HCT116 (cell line): ENCODE measurements around the gene KLHL25. TPM values are rescaled to one million over a fixed set of nuclear protein-coding genes. Genes with fewer than 3 reads are reported as not detected.

ENCODE experiments used
- ATAC-seq: fragments of 200-7000 bp; cut with Tn5 transposase; 2 replicates; pipeline ENCODE4 v1.9.1; 2020; ENCODE audit warnings: mild to moderate bottlenecking, moderate library complexity
- BruUV-seq: library from RNA; stranded (reverse); fragments of 400-500 nt; replicated peaks from 2 replicates; lab custom pipeline; 2021; lab: Mats Ljungman, UMichigan
- CTCF ChIA-PET: fragments of 300-600 bp; sonication (Branson Sonifier 250); formaldehyde crosslinking; loops from one replicate; lab custom pipeline; 2021; ENCODE audit warnings: antibody characterized with exemption; lab: Charles Lee
- POLR2A ChIA-PET: fragments of 300-600, 350-600 bp; sonication (Branson Sonifier 250); formaldehyde crosslinking; loops from one replicate; lab custom pipeline; 2021; ENCODE audit warnings: antibody characterized with exemption; lab: Charles Lee
- RAD21 ChIA-PET, 2 experiments: fragments of 300-600 bp; sonication (Branson Sonifier 250); formaldehyde crosslinking; loops; one replicate each; lab custom pipeline; 2023; ENCODE audit warnings: low total read pairs in 2 of 2; ENCODE audit not compliant: uncharacterized antibody in 2 of 2, unreplicated experiment in 2 of 2, low non-redundant PET in 1 of 2; lab: Charles Lee
- DNase-seq: peaks from one replicate; pipeline ENCODE4 v3.0.0-alpha.2; 2010; ENCODE audit warnings: low read depth, low spot score
- H2AFZ ChIP-seq: fragments of 200-600 bp; shearing (Covaris generic), sonication (generic); 2 replicates; pipeline ENCODE4 v1.6.1; 2017; ENCODE audit warnings: low read depth, mixed run types, mixed read lengths, antibody characterized with exemption, low read length; ENCODE audit not compliant: poor library complexity, severe bottlenecking
- H3K27ac ChIP-seq: 2 replicates; pipeline ENCODE4 v1.5.1; 2012; ENCODE audit warnings: low read depth, low read length
- H3K27me3 ChIP-seq: fragments of 200-600 bp; sonication (generic); 2 replicates; pipeline ENCODE4 v1.6.1; 2016; ENCODE audit warnings: mixed run types, low read length, mixed read lengths; ENCODE audit not compliant: insufficient read depth
- H3K36me3 ChIP-seq, 2 experiments: fragments of 200-500 bp in 1 of 2; fragments of 200-600 bp in 1 of 2; sonication (Bioruptor generic) in 1 of 2; sonication (generic) in 1 of 2; 2 replicates each; pipeline versions ENCODE4 v1.5.1 to v1.6.1; 2014 to 2016; ENCODE audit warnings: low read length in 2 of 2, inconsistent platforms in 1 of 2, mixed read lengths in 1 of 2, mixed run types in 1 of 2; ENCODE audit not compliant: insufficient read depth in 2 of 2, control insufficient read depth in 1 of 2
- H3K4me1 ChIP-seq, 2 experiments: fragments of 200-600 bp in 1 of 2; sonication (generic) in 1 of 2; 2 replicates each; pipeline versions ENCODE4 v1.5.1 to v1.6.1; 2012 to 2017; ENCODE audit warnings: low read length in 2 of 2, inconsistent platforms in 1 of 2, mild to moderate bottlenecking in 1 of 2, mixed read lengths in 1 of 2, mixed run types in 1 of 2, moderate library complexity in 1 of 2; ENCODE audit not compliant: insufficient read depth in 2 of 2, control insufficient read depth in 1 of 2
- H3K4me2 ChIP-seq: fragments of 200-600 bp; sonication (generic); 2 replicates; pipeline ENCODE4 v1.6.1; 2017; ENCODE audit warnings: mixed run types, low read length, mixed read lengths
- H3K4me3 ChIP-seq, 2 experiments: fragments of 200-600 bp in 1 of 2; sonication (generic) in 1 of 2; replicated peaks in 1 of 2; 2 replicates each; pipeline ENCODE4 v1.5.1; 2011 to 2016; ENCODE audit warnings: low read length in 2 of 2, control low read depth in 1 of 2, low read depth in 1 of 2, mild to moderate bottlenecking in 1 of 2, mixed read lengths in 1 of 2, mixed run types in 1 of 2
- H3K79me2 ChIP-seq: fragments of 200-600 bp; sonication (generic); 2 replicates; pipeline ENCODE4 v1.6.1; 2017; ENCODE audit warnings: mild to moderate bottlenecking, mixed run types, low read length, moderate library complexity, mixed read lengths; ENCODE audit not compliant: insufficient read depth
- H3K9ac ChIP-seq: fragments of 200-600 bp; sonication (generic); 2 replicates; pipeline ENCODE4 v1.6.1; 2016; ENCODE audit warnings: low read length, mixed read lengths
- H3K9me2 ChIP-seq: fragments of 200-600 bp; sonication (generic), shearing (Covaris generic); 2 replicates; pipeline ENCODE4 v1.6.1; 2017; ENCODE audit warnings: mixed run types, mild to moderate bottlenecking, moderate library complexity; ENCODE audit not compliant: insufficient read depth
- H3K9me3 ChIP-seq, 2 experiments: fragments of 200-500 bp in 1 of 2; fragments of 200-600 bp in 1 of 2; sonication (Bioruptor generic) in 1 of 2; sonication (generic) in 1 of 2; 2 replicates each; pipeline ENCODE4 v1.6.1; 2014 to 2017; ENCODE audit warnings: low read length in 2 of 2, mixed read lengths in 2 of 2, inconsistent platforms in 1 of 2, low read depth in 1 of 2, mild to moderate bottlenecking in 1 of 2, mixed run types in 1 of 2, moderate library complexity in 1 of 2; ENCODE audit not compliant: control insufficient read depth in 1 of 2, insufficient read depth in 1 of 2
- H4K20me1 ChIP-seq: fragments of 200-600 bp; sonication (generic), shearing (Covaris generic); 2 replicates; pipeline ENCODE4 v1.6.1; 2017; ENCODE audit warnings: mixed run types, mild to moderate bottlenecking, moderate library complexity; ENCODE audit not compliant: insufficient read depth
- EGR1 ChIP-seq: IDR thresholded peaks from 2 replicates; pipeline ENCODE4 v1.6.1; 2012; ENCODE audit warnings: low read depth
- ELF1 ChIP-seq: IDR thresholded peaks from 2 replicates; pipeline ENCODE4 v1.6.1; 2012; ENCODE audit warnings: low read depth, borderline replicate concordance
- EZH2 ChIP-seq: fragments of 200-600 bp; sonication (generic); IDR thresholded peaks from 2 replicates; pipeline ENCODE4 v1.6.1; 2017; ENCODE audit warnings: antibody characterized with exemption, mixed run types
- EZH2phosphoT487 ChIP-seq: fragments of 200-600 bp; IDR thresholded peaks from 2 replicates; pipeline ENCODE4 v1.6.1; 2018; ENCODE audit warnings: antibody characterized with exemption, borderline replicate concordance
- FOSL1 ChIP-seq: IDR thresholded peaks from 2 replicates; pipeline ENCODE4 v1.6.1; 2012; ENCODE audit warnings: low read depth
- JUND ChIP-seq: IDR thresholded peaks from 2 replicates; pipeline ENCODE4 v1.6.1; 2012
- POLR2A ChIP-seq: IDR thresholded peaks from 2 replicates; pipeline ENCODE4 v1.7.0; 2011; ENCODE audit warnings: borderline replicate concordance; ENCODE audit not compliant: insufficient read depth, insufficient read length; ENCODE audit errors: extremely low read depth
- POLR2AphosphoS5 ChIP-seq: IDR thresholded peaks from 2 replicates; pipeline ENCODE4 v1.6.1; 2011; ENCODE audit warnings: mild to moderate bottlenecking, low read depth, low read length, moderate library complexity
- RAD21 ChIP-seq: IDR thresholded peaks from 2 replicates; pipeline ENCODE4 v1.6.1; 2012; ENCODE audit warnings: low read depth, mild to moderate bottlenecking
- SP1 ChIP-seq: IDR thresholded peaks from 2 replicates; pipeline ENCODE4 v1.6.1; 2012; ENCODE audit warnings: low read depth
- TCF7L2 ChIP-seq: IDR thresholded peaks from 2 replicates; pipeline ENCODE4 v1.7.0; 2011; ENCODE audit warnings: borderline replicate concordance, inconsistent platforms; ENCODE audit not compliant: insufficient read depth, insufficient read length; ENCODE audit errors: extremely low read depth
- ZFX ChIP-seq: fragments of 450-650 bp; IDR thresholded peaks from 2 replicates; pipeline ENCODE4 v1.6.1; 2017
- intact Hi-C: fragments of 100-400 bp; cut with micrococcal nuclease; formaldehyde crosslinking; loops from 2 replicates; pipeline ENCODE4 v1.10.0; 2022
- total RNA-seq: library from RNA; stranded (reverse); gene quantifications from one replicate; pipeline ENCODE4 v1.2.1, GENCODE V29; 2021; ENCODE audit not compliant: unreplicated experiment
- TF ChIP-seq, protein P1 (sequence below): IDR thresholded peaks from 2 replicates; pipeline ENCODE4 v1.6.1; 2012
- TF ChIP-seq, protein P2 (sequence below): IDR thresholded peaks from 2 replicates; pipeline ENCODE4 v1.6.1; 2012; ENCODE audit warnings: low read depth

Gene KLHL25
- total RNA-seq, 1 experiment from 2014 or later = 5.3 TPM

DNA sequence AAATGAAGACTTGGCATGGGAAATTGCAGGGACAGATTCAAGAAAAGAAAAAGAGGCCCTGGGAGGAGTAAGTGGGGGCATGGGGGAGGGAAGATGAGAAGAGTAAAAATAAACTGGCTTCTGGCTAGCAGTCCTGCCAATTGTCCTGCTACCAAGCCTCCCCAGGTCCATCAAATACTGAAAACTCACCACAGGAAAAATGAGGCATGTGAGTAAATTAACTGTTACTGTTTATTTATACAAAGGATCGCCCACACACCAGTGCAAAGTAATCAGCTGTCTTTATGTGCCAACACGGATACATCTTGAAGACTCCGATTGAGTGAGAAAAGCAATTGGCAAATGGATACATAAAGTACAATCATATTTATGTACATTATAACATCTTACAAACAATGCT lies 10.7 kb upstream of the KLHL25 start:
- Histone ChIP-seq H3K4me1 (peaks cover 6 to 10% of the 10 kb centered on the region in 2 experiments; a peak in 3 of 4 replicates), H3K79me2 (no peaks in the 10 kb centered on the region), H4K20me1 (no peaks in the 10 kb centered on the region), H3K4me3 (no peak overlapping the region), H3K27ac (no peak overlapping the region), H3K36me3 (no peaks in the 10 kb centered on the region), H3K9ac (no peak overlapping the region), H3K9me2 (no peaks in the 10 kb centered on the region), H2AFZ (no peak overlapping the region), H3K9me3 (no peaks in the 10 kb centered on the region), H3K27me3 (no peaks in the 10 kb centered on the region)
- no peak for DNase-seq
- ChIA-PET POLR2A (no interaction called here), RAD21 (no interaction called here), CTCF (no interaction called here)
- BruUV-seq = no TSS peak
- no peak for ATAC-seq
- intact Hi-C loops = no loop called here
- no peak for TF ChIP-seq FOSL1
- no peak for TF ChIP-seq ZFX
- no peak for TF ChIP-seq RAD21
- no peak for TF ChIP-seq EZH2phosphoT487
- TF ChIP-seq, protein P1, sequence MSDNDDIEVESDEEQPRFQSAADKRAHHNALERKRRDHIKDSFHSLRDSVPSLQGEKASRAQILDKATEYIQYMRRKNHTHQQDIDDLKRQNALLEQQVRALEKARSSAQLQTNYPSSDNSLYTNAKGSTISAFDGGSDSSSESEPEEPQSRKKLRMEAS = no peak
- no peak for TF ChIP-seq SP1
- no peak for TF ChIP-seq POLR2A
- no peak for TF ChIP-seq EZH2
- no peak for TF ChIP-seq ELF1
- TF ChIP-seq, all 23 proteins: peak for 0
- no peak overlapping the region for H3K4me2 ChIP-seq

DNA sequence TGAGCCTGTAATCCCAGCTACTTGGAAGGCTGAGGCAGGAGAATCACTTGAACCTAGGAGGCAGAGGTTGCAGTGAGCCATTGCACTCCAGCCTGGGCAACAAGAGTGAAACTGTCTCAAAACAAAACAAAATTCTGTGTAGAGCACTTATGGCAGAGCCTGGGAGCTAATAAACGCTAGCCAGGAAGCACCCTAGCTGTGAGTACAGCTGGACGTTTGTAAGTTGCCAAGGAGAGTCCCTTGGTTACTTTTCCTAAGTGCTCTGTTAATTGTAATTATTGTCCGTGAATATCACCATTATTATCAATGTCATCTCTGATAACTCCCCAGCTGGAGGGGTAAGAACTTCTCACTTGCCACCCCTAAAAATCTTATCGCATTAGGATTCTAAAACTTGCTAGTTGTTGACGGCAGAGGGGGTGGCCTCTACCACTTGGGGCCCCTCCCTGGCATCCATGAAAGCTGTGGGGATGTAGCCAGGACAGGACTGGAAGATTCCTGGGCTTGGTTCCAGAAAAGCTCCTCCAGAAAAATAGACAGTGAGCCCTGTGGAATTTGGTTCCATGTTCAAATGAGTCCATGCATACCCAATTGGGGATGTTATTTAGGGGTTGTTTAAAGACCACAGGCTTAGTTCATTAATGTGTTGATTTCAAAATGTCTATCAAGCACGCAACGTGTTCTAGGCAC lies 9.9 kb upstream of the KLHL25 start:
- Histone ChIP-seq H3K4me2 (no peak overlapping the region), H3K9me3 (no peaks in the 10 kb centered on the region), H3K4me1 (peaks cover 12 to 13% of the 10 kb centered on the region in 2 experiments; a peak in 3 of 4 replicates), H3K9me2 (no peaks in the 10 kb centered on the region), H2AFZ (no peak overlapping the region), H3K27ac (no peak overlapping the region), H3K36me3 (no peaks in the 10 kb centered on the region), H3K27me3 (no peaks in the 10 kb centered on the region), H3K4me3 (no peak overlapping the region), H3K79me2 (no peaks in the 10 kb centered on the region), H4K20me1 (no peaks in the 10 kb centered on the region), H3K9ac (no peak overlapping the region)
- no TSS peak for BruUV-seq
- ChIA-PET RAD21 (interaction anchor here in 1 of 2 experiments (0.9 kb wide), 1 partner anchor 19 kb away, joined by 4 read pairs; no protein-coding TSS in a partner anchor), POLR2A (no interaction called here), CTCF (no interaction called here)
- intact Hi-C loops = no loop called here
- DNase-seq = no peak
- no peak for TF ChIP-seq EGR1
- TF ChIP-seq, protein P2, sequence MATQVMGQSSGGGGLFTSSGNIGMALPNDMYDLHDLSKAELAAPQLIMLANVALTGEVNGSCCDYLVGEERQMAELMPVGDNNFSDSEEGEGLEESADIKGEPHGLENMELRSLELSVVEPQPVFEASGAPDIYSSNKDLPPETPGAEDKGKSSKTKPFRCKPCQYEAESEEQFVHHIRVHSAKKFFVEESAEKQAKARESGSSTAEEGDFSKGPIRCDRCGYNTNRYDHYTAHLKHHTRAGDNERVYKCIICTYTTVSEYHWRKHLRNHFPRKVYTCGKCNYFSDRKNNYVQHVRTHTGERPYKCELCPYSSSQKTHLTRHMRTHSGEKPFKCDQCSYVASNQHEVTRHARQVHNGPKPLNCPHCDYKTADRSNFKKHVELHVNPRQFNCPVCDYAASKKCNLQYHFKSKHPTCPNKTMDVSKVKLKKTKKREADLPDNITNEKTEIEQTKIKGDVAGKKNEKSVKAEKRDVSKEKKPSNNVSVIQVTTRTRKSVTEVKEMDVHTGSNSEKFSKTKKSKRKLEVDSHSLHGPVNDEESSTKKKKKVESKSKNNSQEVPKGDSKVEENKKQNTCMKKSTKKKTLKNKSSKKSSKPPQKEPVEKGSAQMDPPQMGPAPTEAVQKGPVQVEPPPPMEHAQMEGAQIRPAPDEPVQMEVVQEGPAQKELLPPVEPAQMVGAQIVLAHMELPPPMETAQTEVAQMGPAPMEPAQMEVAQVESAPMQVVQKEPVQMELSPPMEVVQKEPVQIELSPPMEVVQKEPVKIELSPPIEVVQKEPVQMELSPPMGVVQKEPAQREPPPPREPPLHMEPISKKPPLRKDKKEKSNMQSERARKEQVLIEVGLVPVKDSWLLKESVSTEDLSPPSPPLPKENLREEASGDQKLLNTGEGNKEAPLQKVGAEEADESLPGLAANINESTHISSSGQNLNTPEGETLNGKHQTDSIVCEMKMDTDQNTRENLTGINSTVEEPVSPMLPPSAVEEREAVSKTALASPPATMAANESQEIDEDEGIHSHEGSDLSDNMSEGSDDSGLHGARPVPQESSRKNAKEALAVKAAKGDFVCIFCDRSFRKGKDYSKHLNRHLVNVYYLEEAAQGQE = no peak
- no peak for TF ChIP-seq TCF7L2
- no peak for TF ChIP-seq ELF1
- TF ChIP-seq FOSL1 = no peak
- TF ChIP-seq, protein P1 = no peak
- TF ChIP-seq EZH2phosphoT487 = no peak
- no peak for TF ChIP-seq POLR2AphosphoS5
- TF ChIP-seq JUND = no peak
- no peak for ATAC-seq
